ENCODE results near the gene CLSTN1.
A peak's percentile ranks its signal among the peaks of the same experiment; 100 is the strongest.

CLSTN1 gene

DNA sequence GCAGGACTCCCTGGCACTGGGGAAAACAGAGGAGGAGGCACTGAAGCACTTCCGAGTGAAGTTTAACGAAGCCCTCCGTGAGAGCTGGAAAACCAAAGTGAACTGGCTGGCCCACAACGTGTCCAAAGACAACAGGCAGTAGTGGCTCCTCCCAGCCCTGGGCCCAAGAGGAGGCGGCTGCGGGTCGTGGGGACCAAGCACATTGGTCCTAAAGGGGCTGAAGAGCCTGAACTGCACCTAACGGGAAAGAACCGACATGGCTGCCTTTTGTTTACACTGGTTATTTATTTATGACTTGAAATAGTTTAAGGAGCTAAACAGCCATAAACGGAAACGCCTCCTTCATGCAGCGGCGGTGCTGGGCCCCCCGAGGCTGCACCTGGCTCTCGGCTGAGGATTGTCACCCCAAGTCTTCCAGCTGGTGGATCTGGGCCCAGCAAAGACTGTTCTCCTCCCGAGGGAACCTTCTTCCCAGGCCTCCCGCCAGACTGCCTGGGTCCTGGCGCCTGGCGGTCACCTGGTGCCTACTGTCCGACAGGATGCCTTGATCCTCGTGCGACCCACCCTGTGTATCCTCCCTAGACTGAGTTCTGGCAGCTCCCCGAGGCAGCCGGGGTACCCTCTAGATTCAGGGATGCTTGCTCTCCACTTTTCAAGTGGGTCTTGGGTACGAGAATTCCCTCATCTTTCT is 96.7 kb downstream of the CLSTN1 start:
- H3K4me3 ChIP-seq (ENCODE audit: low read depth, low read length): no peak overlapping the region
- ChIA-PET POLR2A (no interaction called here), CTCF (interaction anchor here (1.0 to 4.1 kb wide), 12 partner anchors 11 to 142 kb away, joined by 3 to 21 read pairs (median 6); no protein-coding TSS in a partner anchor)
- no peak for DNase-seq (ENCODE audit: low read depth, low spot score)
- TF ChIP-seq, protein P1, sequence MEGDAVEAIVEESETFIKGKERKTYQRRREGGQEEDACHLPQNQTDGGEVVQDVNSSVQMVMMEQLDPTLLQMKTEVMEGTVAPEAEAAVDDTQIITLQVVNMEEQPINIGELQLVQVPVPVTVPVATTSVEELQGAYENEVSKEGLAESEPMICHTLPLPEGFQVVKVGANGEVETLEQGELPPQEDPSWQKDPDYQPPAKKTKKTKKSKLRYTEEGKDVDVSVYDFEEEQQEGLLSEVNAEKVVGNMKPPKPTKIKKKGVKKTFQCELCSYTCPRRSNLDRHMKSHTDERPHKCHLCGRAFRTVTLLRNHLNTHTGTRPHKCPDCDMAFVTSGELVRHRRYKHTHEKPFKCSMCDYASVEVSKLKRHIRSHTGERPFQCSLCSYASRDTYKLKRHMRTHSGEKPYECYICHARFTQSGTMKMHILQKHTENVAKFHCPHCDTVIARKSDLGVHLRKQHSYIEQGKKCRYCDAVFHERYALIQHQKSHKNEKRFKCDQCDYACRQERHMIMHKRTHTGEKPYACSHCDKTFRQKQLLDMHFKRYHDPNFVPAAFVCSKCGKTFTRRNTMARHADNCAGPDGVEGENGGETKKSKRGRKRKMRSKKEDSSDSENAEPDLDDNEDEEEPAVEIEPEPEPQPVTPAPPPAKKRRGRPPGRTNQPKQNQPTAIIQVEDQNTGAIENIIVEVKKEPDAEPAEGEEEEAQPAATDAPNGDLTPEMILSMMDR (IDR thresholded peaks at IDR 0.05; ENCODE audit: insufficient read depth, low read length, missing control alignments): no peak

DNA sequence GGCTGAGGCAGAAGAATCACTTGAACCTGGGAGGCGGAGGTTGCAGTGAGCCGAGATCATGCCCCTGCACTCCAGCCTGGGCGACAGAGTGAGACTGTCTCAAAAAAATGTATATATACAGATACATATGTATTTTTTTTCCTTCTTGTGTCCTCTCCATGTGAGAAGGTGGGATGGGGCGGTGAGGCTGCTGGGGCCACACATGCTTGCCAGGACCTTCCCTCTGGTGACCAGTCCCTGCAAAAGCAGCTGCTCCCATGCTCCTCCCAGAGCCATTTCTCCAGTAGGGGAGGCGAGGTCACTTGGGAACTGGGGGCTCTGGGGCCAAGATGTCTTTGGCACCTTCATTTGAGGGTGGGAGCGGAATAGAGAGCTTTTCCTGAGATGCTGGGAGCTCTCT is 97.4 kb downstream of the CLSTN1 start:
- POLR2A ChIA-PET: no interaction called here
- no peak for DNase-seq (ENCODE audit: low read depth, low spot score)
- CTCF ChIA-PET: interaction anchor here (1.0 to 4.1 kb wide), 9 partner anchors 10 to 142 kb away, joined by 3 to 21 read pairs (median 9); no protein-coding TSS in a partner anchor
- TF ChIP-seq, protein P1 (IDR thresholded peaks at IDR 0.05; ENCODE audit: insufficient read depth, low read length, missing control alignments): no peak
- H3K4me3 ChIP-seq (ENCODE audit: low read depth, low read length): no peak overlapping the region

DNA sequence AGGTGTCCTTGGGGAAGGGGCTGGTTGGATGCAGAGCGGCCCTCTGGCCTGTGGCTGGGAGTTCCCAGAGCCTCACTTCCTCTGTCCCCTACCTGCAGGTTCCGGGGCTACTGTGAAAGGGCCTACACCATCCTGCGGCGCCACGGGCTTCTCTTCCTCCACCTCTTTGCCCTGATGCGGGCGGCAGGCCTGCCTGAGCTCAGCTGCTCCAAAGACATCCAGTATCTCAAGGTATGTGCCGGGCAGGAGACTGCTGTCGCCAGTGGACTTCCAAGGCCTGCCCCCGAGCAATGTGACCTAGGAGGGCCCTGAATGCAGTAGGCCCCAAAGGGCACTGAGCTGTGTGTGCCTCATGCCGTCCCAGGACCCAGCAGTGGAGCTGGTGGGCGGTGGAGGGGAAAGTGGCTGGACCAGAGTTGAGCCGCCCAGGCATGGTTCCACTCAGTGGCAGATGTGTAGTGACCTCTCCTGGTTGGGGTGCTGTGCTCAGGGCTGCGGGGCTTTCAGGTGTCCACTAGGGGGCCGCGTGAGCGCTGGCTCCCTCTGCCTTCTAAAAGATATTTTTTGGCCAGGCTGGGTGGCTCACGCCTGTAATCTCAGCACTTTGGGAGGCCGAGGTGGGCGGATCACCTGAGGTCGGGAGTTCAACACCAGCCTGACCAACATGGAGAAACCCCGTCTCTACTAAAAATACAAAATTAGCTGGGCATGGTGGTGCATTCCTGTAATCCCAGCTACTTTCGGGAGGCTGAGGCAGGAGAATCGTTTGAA is 98.9 kb downstream of the CLSTN1 start:
- CTCF ChIA-PET: interaction anchor here (0.8 to 7.2 kb wide), 20 partner anchors 9 to 144 kb away, joined by 3 to 82 read pairs (median 4); partner anchors contain the start of gene PIK3CD
- POLR2A ChIA-PET: no interaction called here

DNA sequence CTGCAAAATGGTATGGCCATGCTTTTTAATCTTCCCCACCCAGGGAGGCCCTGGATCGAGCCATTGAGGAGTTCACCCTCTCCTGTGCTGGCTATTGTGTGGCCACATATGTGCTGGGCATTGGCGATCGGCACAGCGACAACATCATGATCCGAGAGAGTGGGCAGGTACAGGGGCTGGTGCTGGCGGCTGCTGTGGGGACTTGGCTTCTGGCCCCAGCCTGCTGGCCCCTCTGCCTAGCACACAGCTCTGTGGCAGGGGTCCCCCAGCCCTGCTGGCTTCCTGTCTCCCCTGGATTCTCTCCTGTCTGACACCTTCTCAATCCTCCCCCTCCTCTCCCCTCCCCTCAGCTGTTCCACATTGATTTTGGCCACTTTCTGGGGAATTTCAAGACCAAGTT is 99.8 kb downstream of the CLSTN1 start:
- no peak for DNase-seq (ENCODE audit: low read depth, low spot score)
- TF ChIP-seq, protein P1 (IDR thresholded peaks at IDR 0.05; ENCODE audit: insufficient read depth, low read length, missing control alignments): no peak
- CTCF ChIA-PET: interaction anchor here (0.7 to 7.2 kb wide), 10 partner anchors 11 to 145 kb away, joined by 3 to 82 read pairs (median 14); no protein-coding TSS in a partner anchor
- POLR2A ChIA-PET: no interaction called here
- H3K4me3 ChIP-seq (ENCODE audit: low read depth, low read length): no peak overlapping the region

More for the DNA sequence above, 98.9 kb downstream of the CLSTN1 start:
- no peak overlapping the region for H3K4me3 ChIP-seq (ENCODE audit: low read depth, low read length)
- no peak for DNase-seq (ENCODE audit: low read depth, low spot score)
- TF ChIP-seq, protein P1 (IDR thresholded peaks at IDR 0.05; ENCODE audit: insufficient read depth, low read length, missing control alignments): peak; percentile 92

GRCh38 chr1:9723068-9723805 is 100.5 kb downstream of the CLSTN1 start:
- no peak for DNase-seq (ENCODE audit: low read depth, low spot score)
- TF ChIP-seq, protein P1 (IDR thresholded peaks at IDR 0.05; ENCODE audit: insufficient read depth, low read length, missing control alignments): no peak
- POLR2A ChIA-PET: no interaction called here
- CTCF ChIA-PET: interaction anchor here (0.7 to 7.2 kb wide), 9 partner anchors 11 to 145 kb away, joined by 3 to 82 read pairs (median 13); no protein-coding TSS in a partner anchor
- no peak overlapping the region for H3K4me3 ChIP-seq (ENCODE audit: low read depth, low read length)
